CD4-positive, alpha-beta T cell treated with Interleukin-12 subunit alpha and Interleukin-12 subunit beta, for 1 hour (primary cell): ENCODE results near the gene GRAPL.
"Not testable (repeated sequence)": the region's sequence is repeated elsewhere in the genome, so short reads cannot be mapped to it uniquely, and the experiment has no call there.

Source experiments
- DNase-seq: peaks from one replicate; pipeline ENCODE4 v3.0.0-alpha.2; 2020

The GRAPL gene

DNA sequence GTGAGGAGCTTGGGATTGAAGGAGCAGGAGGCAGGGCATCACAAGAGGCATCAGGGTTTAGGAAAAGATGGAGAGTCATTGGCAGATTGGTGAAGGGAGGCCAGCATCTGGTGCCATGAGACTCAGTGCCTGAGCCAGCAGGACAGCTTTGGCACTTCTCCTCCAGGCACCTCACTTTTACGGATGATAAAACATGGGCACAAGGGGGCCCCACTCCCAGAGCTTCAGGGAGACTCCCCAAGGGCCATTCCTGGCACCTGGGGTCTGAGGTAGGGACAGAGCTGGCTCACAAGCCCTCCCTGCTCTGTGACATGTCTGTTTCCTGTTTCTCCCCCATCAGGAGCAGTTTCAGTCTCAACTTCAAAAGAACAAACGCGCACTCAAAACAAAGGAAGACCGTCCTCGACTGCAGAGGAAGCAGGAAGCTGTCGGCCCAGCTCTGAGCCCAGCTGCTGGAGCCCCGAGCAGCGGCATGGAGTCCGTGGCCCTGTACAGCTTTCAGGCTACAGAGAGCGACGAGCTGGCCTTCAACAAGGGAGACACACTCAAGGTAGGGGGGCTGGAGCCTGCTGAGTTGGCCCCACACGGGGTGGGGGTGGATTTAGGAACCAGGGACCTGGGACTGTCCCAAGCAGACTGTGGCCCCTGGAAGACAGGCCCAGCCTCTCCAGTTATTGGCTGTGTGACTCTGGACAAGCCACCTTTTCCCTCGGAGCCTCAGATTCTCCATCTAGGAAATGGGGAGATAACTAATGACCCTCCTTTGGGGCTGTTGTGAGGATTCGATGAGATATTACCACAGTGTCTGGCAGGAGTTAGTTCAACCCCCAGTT, at the start of gene GRAPL:
Gene GRAPL, plus strand, starts transcription at position 442 of the 833 bp plus-strand sequence. Its CDS starts 31 bp downstream, at position 473.
- not testable (repeated sequence) for DNase-seq

GRCh38 chr17:19088804-19089685, 38.3 kb upstream of the GRAPL start:
- DNase-seq = not testable (repeated sequence)

- DNase-seq = not testable (repeated sequence)
These were observed 37.2 kb upstream of the GRAPL start for GRCh38 chr17:19090058-19090772.

DNA sequence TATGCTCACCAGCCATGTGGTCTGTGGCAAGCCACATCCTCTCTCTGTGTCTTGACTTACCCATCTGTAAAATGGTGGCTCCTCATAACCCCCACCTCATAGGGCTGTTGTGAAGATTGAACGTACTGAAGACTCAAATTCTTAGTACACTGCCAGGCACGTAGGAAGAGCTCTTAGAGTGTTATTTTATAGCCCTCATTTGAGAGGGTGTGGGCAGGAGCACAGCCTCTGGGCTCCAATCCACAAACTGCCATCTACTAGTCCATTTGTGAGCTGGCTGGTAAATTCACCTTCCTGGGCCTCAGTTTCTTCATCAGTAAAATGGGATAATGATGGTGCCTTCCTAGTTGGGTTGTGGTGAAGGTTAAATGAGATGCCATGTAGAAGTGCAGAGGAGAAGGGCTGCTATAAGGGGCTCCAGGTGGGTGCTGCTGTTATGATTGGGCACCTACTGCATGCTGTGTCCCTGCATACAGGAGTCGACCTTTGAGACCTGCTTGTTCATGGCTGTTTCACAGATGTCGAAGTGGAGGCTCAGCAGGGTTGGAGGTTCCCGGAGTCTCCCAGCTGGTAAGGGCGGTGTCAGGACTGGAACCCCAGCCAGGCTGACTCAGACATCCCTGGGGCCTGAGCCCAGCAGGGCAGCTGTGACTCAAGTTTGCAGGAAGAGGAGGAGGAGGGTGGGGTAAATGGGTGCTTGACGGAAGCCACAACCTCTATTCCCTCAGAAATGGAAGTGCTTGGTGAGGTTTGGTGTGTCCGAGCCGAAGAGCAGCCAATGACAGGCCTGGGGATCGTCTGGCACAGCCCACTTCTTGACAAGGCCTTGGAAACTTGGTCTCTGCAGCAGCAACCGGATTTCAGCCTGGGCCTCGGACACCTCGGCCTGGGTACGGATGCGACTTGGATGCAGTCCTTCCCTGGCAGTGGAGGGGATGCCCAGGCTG, 34.4 kb upstream of the GRAPL start:
- DNase-seq = not testable (repeated sequence)

DNA sequence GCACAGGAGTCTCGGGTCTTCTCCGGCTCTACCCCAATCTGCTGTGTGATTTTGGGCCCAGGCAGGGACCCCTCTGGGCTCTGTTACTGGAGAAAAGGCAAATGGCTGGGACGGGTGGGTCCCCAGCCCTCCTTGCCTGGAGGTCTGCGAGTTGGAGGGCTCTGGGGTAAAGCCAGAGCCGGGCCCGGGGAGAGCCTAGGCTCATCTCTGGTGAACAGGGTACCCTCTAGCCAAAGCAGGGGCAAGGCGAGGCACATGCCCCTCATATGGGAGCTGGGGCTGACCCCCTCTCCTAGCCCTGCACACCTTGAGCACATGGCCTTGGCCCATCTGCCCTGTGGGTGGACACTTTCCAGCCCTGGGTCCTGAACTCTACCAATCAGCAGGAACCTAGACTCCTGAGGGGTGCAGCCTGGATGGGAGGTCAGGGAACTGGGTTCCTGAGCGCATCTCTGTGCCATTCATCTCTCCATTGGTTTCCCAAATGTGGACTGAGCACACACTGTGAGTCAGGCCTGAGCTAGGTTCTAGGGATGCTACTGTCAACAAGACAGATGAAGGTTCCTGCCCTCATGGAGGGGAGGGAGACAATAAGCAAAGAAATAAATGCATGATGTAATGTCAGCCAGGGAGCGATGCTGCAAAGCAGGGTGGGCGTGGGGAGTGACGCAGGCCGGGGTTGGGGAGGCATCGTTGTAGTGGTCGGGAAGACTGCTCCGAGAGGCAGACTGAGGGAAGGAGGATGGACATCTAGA, 33.5 kb upstream of the GRAPL start:
- not testable (repeated sequence) for DNase-seq

DNA sequence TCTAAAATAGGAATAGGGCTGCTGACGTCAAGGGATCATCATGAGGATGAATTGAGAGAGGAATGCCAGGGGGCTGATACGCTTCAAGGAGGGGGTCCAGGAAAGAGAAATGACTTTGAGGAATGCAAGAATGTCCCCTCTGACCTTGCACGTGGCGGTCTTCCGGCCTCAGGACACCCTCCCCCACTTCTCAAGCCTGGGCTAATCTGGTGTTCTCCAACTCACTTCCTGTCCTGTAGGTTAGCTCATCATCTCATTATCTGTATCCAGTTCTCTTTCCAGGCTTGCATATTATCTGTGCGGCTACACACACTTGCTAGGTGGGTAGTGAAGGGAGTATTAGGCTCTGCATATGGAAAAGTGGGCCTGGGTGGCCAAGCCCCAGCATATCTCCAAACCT, 18.9 kb upstream of the GRAPL start:
- DNase-seq = not testable (repeated sequence)

GRCh38 chr17:19110189-19111097, 16.9 kb upstream of the GRAPL start:
- not testable (repeated sequence) for DNase-seq

- DNase-seq = peak; percentile 73
These were observed 16.2 kb upstream of the GRAPL start for GRCh38 chr17:19111111-19111711.

DNA sequence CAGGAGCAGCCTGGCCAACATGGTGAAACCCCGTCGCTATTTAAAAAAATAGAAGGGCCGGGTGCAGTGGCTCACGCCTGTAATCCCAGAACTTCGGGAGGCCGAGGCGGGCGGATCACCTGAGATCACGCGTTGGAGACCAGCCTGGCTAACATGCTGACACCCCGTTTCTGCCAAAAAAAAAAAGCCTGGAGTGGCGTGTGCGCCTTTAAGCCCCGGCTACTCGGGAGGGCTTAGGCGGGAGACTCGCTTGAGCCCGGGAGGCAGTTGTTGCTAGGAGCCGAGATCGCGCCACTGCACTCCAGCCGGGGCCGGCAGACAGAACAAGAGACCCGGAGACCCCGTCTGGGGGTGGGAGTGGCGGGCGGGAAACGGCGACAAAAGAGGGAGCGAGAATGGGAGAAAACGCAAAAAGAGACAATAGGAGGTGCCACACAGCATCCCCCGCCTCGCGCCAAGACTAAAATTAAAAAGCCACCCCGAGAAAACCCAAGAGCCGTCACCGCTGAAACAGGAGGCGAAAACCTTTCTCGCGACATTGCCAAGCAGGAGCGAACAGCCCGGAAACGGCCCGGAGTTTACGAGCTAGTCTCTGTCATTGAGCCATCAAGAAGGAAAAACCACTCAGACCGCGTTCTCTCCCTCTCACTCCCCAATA, 15.5 kb upstream of the GRAPL start:
- DNase-seq = peak; percentile 57

DNA sequence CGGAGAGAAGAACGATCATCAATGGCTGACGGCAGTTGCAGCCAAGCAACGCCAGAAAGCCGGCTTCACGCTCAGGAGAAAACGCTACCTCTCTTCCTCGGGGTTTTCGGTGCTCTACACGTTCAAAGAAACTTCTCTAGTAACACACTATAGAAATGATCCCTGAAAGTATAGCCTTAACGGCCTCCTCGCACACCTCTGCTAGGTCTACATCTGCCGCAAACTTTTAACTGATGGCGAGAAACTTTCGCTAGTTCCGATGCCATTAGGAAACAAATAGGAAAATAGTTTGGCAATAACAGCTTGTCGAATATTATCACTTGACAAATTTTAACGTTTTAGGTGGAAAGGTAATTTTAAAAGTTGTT, 14.9 kb upstream of the GRAPL start:
- not testable (repeated sequence) for DNase-seq

GRCh38 chr17:19118695-19119094, 8.7 kb upstream of the GRAPL start:
- not testable (repeated sequence) for DNase-seq

GRCh38 chr17:19125289-19125688, 2.1 kb upstream of the GRAPL start:
- not testable (repeated sequence) for DNase-seq

DNA sequence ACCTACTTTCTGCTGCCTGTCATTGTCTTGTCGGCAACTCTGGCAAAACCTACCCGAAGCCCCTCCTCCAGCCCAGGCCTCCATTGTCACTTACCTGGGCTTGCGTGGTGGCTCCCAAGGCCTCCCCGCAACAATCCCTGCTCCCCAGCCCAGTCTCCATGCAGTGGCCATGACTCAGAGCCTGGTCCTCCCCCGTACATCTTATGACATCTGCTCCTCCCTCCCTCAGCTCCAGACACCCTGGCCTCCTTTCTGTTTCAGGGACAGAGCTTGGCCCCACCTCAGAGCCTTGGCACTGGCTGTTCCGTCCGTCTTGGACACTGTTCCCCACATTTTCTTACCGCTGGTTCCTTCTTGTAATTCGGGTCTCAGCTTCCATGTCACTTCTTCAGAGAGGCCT, 2.1 kb downstream of the GRAPL start:
- DNase-seq = not testable (repeated sequence)

- DNase-seq = not testable (repeated sequence)
These were observed 3.7 kb downstream of the GRAPL start for GRCh38 chr17:19131108-19131507.

DNA sequence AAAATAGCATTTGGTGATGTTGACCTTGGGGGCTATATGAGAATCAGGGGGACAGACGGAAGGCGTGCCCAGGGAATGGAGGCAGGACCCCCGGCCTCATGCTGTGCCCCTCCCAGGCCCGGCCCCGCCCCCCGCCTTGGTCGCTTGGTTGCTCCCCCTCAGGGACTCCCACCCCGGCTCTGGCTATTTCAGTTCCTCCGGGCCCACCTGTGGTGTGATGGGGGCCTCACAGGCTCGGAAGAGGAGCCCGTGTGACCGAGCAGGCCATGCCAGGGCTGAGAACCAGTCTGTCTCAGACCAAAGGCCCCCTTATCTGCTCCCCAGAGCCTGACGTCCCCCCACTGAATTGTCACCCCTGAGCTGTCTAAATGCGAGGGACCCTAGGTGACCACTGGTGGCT, 4.4 kb downstream of the GRAPL start:
- DNase-seq = not testable (repeated sequence)

DNA sequence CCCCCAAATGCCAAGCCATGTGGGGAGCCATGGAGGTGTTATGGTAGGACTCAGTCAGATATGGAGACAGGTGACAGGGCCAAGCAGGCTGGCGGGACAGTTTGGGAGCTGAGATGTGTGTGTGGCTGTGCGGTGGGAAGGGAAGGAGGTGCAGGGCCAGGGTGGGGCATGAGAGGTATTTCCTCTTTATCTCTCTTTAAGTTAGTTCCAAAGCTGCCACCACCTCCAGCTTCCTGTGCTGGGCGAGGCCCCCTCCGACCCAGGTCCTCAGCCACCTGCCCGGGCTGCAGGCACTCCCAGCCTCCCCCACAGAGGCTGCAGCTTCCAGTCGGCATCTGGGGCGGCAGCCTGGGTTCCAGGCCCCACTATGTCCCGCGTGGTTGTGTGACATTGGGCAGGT, 6.4 kb downstream of the GRAPL start:
- DNase-seq = not testable (repeated sequence)

DNA sequence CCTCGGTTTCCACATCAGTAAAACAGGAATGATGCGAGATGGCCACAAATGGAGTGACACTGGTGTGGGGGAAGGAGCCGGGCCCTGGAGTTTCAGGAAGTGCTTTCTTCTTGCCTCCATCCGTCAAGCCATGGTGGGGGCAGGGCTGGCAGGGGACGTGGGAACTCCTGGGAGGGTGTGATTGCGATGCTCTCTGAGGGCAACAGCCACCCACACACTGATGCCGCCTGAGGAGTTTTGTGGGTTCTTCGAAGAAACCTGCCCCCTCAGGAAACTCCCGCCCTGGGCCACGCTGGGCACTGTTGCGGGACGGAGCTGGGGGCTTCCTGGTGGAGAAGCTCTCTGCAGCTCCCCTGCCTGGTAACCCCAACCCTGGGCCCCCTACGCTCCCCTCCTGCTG, 8.0 kb downstream of the GRAPL start:
- not testable (repeated sequence) for DNase-seq

DNA sequence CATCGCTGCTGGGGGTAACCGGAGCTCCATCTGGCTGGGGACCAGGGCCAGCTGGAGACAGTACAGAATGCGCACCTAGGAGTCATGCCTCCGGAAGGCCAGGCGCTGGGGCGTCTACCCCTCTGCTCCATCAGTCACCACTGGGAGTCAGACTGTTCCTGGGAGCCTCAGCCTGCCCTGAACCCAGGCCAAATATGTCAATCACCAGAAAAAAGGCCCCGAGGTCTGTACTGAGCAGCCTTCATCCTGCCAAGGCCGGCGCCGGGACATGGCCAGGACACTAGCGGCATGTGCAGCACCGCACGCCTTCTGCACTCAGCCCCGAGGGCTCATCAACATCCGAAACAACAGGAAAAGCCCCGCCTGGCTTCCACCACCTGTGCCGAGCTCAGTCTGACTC, 8.7 kb downstream of the GRAPL start:
- not testable (repeated sequence) for DNase-seq

DNA sequence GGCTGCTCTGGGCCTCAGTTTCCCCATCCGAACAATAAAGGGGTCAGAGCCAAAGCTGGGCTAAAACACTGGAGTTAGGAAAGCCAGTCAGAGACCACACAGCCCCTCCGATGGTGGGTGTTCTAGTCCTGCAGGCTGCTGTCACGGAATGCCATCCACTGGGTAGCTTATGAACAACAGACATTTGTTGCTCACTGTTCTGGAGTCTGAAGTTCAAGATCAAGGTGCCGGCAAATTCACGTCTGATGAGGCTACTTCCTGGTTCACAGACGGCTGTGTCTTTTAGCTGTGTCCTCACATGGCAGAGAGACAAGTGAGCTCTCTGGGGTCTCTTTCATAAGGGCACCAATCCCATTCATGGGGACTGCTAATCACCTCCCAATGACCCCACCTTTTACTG, 9.2 kb downstream of the GRAPL start:
- not testable (repeated sequence) for DNase-seq
